Measurements from ENCODE around the gene ABTB1. TPM values are rescaled to one million over a fixed set of nuclear protein-coding genes. Genes with fewer than 3 reads are reported as not detected.
"Not testable (repeated sequence)": the region's sequence is repeated elsewhere in the genome, so short reads cannot be mapped to it uniquely, and the experiment has no call there.

ABTB1 gene
- total RNA-seq, 1 donor from 2014 or later: 20.7 TPM

GRCh38 chr3:127671523-127672428, 976 bp upstream of the ABTB1 start:
- DNase-seq (ENCODE audit: low spot score): peak; percentile 58

GRCh38 chr3:127673191-127674100, 694 bp downstream of the ABTB1 start:
- DNase-seq (ENCODE audit: low spot score): peak; percentile 56

GRCh38 chr3:127674101-127674721, 1.5 kb downstream of the ABTB1 start:
- DNase-seq (ENCODE audit: low spot score): peak; percentile 45

- DNase-seq (ENCODE audit: low spot score): peak; percentile 35
These were observed 2.0 kb downstream of the ABTB1 start for GRCh38 chr3:127674790-127675189.

- peak; percentile 39 for DNase-seq (ENCODE audit: low spot score)
These were observed 3.1 kb downstream of the ABTB1 start for GRCh38 chr3:127675651-127676391.

- DNase-seq (ENCODE audit: low spot score): peak; percentile 37
These were observed 3.7 kb downstream of the ABTB1 start for GRCh38 chr3:127676456-127676855.

- DNase-seq (ENCODE audit: low spot score): peak; percentile 41
These were observed 4.2 kb downstream of the ABTB1 start for GRCh38 chr3:127676921-127677351.

GRCh38 chr3:127677541-127678314, 5.0 kb downstream of the ABTB1 start:
- DNase-seq (ENCODE audit: low spot score): peak; percentile 32

GRCh38 chr3:127678315-127678599, 5.5 kb downstream of the ABTB1 start:
- DNase-seq (ENCODE audit: low spot score): peak; percentile 13

- DNase-seq (ENCODE audit: low spot score): peak; percentile 36
These were observed 6.1 kb downstream of the ABTB1 start for GRCh38 chr3:127678611-127679533.

- DNase-seq (ENCODE audit: low spot score): peak; percentile 40
These were observed 6.9 kb downstream of the ABTB1 start for GRCh38 chr3:127679534-127680145.

GRCh38 chr3:127680146-127680661, 7.5 kb downstream of the ABTB1 start:
- DNase-seq (ENCODE audit: low spot score): peak; percentile 32

GRCh38 chr3:127680798-127681221, 8.1 kb downstream of the ABTB1 start:
- peak; percentile 38 for DNase-seq (ENCODE audit: low spot score)

- not testable (repeated sequence) for DNase-seq (ENCODE audit: low spot score)
These were observed 9.4 kb downstream of the ABTB1 start for GRCh38 chr3:127682175-127682554.

GRCh38 chr3:127682561-127682960, 9.8 kb downstream of the ABTB1 start:
- DNase-seq (ENCODE audit: low spot score): peak; percentile 38

- no peak for DNase-seq (ENCODE audit: low spot score)
These were observed 12.3 kb downstream of the ABTB1 start for GRCh38 chr3:127684871-127685707.

GRCh38 chr3:127685708-127686511, 13.2 kb downstream of the ABTB1 start:
- no peak for DNase-seq (ENCODE audit: low spot score)

All from ureter (tissue), 1 donor.